ENCODE results near the gene ICA1.

ICA1 gene

DNA sequence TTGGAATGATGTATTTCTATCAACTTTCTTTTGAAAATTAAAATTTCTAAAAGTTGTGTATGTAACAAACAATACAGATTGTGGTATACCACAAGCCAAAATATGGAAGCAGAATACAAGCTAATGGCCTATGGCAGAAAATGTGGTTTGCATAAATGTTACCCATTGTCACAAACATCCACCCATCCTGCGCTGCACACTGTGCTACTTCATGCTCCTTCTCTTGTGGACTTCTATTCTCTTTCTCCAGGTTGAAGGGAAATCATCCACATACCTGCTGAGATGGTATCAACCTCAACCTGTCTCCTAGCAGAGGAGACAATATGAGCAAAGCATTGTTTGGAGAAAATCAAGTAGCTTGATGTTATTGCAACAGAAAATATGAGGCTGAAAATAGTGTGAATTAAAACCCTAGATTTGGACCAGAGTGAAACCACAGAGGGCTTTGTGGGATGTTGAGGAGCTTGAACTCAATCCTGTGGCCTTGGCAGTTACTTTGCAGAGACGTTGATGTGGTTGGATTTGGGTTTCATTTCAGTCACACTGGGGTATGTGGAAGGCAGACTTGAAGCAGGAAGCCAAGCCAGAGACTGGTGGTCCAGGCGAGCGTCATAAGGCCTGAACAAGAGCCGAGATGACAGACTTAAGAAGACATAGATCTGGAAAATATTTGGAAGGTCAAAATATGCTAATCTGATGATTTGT lies 63.8 kb downstream of the ICA1 start:
- DNase-seq = no peak

DNA sequence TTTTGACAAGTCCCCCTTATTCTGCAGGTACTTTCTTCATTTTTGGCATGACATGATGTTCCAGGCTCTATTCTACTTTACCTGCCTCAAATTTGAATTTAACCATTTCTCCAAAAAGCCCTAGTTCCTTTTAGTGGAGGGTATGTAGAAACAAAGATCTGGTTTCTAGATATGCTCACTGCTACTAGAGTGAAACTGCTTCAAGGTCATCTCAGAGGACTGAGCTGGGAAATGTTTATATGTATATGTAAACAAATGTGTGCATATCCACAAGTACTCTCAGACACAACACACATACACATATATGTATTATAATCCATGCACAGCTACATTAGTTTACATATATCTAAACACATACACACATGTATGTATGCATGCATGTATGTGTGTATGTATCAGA lies 69.1 kb downstream of the ICA1 start:
- DNase-seq = no peak

DNA sequence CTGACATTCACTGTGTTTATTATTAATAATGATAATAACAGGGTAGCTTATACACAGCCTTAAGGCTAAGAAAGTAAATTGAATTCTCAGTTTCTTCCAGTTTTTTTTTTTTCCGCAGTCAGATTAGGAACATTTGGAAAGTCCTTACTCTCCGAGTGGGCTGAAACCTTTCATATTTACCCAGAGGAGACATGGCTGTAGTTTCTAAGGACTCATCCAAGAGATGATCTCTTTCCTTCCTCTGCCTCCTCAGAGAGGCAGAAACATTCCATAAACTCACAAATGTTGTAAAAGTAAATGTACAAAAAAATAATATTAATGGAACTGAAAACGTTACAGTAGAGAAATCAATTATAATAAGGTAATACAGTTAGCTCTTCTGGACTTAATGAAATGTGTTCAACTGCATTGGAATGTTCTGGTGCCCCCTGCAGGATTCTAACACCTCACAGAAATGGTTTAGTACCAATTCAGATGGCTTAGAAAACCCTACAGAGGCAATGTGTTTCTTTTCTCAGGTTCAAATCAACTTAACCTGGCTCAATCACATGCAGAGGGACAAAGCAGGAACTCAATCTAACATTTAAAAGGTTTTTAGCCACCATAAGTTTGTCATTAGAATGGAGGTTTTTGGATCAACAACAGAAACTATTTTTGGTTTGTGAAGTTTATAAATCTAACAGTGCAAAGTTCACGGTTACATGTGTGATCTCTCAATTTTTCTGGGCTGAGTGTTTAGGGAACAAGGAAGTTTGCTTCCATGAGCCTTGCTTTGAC lies 71.7 kb downstream of the ICA1 start:
- peak; percentile 83 for DNase-seq

DNA sequence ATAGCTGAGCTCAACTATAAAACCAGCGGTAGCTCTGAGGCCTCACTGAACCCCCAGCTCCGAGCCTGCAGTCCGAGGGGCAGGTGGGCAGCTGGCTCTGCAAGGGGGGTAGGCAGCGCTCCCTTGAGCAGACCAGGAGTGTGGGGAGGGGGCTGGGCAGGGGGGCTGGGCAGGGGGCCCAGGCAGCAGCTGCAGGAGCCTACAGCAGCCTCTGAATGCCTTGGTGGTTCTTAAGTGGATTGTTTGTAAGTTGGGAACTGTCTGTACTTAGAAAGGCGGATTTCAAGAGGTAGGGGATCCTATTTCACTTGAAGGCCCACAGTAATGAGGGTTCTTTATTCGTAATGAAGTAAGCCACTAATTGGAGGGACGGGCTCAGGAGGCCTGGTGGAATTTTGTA lies 72.3 kb downstream of the ICA1 start:
- DNase-seq = no peak

DNA sequence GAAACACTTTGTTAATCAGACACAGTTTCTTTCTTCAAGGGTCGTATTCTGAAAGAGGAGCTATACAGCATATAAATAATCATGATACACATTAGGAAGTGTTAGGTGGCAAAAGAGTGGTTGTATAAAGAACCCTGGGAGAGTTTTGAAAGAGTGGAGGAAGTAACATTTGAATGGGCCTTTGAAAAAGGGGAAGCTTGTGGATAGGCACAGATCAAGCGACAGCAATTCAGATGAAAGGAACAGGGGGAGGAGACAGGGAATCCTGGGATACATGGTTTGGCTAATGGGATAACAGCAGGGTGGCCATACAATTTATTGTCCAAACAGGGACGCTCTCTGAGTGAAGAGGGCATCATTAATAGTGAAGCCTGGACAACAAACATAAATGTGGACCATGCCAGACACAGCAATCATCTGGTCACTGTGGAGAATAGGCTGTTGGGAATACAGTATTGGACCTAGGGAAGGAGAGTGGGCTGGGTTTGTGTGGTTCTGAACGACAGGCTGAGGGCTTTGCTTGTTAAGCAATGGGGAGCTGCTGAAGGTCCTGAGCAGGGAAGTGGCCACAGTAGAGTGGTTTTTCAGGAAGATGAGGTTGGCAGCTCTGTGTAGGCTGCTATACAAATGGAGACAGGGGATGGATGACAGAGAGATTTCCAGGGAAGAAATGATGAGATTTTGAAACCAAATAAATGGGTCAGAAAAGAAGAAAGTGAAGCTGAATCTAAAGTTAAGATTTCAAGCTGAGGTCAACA lies 75.9 kb downstream of the ICA1 start:
- no peak for DNase-seq

DNA sequence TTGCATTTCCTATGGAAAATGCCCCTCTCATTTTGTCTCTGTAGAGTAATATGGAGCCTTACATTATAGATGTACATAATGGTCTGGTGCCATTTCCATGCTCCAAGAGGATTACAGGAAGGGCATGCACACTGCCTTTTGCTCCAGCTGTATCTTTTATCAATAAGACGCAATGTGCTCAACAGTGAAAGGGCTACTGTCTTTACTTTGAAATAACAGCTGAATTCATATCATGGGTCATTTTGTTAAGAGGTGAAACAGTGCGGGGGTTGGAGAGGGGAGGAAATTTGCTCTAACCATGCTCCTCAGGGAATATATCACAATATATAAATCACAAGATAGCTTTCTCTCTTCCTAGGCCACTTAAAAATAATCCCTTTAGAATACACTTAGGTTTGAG lies 77.7 kb downstream of the ICA1 start:
- DNase-seq = no peak

DNA sequence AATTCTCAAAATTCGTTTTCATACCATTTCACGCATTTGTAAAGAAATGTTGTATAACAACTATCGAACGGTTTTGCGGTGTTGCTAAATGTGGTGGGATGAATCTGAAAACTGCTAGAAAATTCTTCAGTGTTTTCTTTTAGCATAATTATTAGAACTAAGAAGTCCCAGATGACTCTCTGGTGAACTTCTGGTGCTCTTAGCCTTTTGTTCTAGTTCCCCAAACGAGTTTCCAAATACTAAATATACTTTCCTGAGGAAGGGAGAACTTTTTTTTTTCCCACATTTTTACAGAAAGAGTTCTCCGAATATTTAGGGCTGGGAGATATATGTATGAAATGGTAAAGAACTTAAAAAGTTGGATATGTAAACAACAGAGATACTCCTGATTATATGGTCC lies 82.5 kb downstream of the ICA1 start:
- no peak for DNase-seq

DNA sequence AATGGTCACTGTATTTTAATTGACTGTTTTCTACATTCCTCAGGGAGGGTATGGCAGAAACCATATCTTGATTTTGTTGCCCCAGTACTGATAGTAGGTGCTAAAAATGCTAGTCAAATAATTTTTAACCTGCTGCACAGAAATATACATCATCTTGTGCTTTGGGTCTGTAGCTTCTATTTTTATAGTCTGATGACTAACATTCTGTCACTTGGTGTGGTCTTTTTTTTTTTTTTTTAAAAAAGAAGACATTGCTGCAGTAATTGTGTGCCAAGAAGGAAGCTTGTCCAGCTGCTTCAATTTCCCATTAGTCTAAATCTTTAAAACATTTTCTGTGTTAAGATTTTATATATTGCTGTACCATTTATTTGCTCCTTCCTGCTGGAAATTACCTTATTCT lies 83.6 kb downstream of the ICA1 start:
- no peak for DNase-seq

DNA sequence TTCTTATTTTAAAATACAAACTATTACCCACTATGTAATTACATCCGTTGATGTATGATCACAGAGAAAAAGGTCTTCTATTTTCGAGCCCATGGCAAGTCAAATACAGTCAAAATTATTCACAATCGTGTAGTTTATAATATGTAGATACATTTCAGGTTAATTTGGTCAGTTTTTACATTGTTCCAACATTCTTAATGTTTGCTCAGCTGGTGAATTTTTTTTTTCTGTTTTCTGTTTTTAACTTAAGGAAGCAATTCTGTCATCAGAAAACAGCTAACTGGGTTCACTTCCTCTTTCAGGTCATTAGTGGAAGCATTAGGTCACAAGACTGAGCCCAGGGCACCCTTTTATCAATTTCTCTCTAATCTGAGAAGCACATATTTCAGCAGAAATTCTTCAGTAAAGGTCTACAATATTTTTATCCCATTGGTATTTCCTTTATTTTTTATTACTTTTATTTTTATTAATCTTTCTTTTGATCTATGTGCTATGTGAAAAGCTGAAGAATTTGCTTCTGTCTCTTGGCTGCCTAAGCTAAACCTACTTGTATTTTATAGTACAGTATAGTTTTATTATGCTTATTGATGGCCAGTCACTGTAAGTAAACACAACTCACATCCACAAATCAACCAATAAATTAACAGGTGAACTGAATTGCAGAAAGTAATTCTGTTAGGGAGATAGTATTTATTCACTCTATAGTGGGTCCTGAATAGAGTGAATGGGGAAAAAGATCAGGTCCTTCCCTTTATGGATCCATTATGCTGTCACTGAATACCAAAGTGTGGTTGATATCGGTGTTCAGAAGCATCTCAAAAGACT lies 84.6 kb downstream of the ICA1 start:
- DNase-seq = peak; percentile 15

DNA sequence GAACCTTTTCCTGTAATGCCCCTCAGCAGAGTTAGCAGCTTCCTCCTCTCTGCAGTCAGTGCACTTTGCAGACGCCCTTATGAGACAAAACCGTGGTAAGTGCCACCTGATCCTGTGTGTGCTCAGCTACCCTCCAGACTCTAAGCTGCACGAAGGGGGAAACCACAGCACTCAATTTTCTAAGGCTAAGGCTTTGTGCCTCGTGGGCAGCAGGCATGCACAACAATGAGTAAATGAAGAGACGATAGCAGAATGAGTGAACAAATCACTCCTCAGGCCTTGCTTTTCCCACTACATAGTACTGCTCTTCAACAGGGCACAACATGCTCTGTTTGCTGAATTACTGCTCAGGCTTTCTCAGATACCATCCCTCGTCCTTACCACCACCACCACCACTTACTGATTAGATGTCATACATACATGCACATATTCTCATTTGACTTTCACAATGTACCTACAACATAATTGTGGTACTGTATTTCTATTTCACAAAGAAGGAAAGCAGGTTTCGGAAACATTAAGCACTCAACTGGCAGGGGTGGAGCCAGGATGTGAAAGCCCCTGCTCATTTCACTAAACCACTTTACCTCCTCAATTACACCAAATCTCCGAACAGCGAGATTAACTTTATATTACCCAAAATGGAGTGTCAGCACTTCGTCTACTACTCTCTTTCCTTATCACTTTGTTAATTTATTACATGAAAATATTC lies 85.4 kb downstream of the ICA1 start:
- peak; percentile 78 for DNase-seq

DNA sequence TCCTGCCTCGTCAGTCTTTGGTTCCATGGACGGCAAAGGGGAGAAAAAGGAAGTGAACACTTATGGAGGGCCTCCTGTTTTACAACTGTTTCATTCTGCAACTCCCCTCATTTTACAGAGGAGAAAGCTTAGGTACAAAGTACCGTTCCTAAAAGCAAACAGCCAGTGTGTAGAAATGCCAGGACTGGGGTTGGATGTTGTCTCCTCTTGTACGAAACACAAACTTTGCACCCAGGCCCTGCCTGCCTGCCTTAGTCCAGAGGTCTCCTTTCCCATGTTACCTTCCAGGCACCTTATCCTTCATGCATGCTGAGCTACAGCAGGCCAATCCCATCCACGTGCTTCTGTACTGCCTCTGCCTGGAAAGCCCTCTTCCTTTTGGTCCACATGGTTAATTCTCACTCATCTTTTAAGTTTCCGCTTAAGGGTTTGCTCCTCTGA lies 86.0 kb downstream of the ICA1 start:
- no peak for DNase-seq

DNA sequence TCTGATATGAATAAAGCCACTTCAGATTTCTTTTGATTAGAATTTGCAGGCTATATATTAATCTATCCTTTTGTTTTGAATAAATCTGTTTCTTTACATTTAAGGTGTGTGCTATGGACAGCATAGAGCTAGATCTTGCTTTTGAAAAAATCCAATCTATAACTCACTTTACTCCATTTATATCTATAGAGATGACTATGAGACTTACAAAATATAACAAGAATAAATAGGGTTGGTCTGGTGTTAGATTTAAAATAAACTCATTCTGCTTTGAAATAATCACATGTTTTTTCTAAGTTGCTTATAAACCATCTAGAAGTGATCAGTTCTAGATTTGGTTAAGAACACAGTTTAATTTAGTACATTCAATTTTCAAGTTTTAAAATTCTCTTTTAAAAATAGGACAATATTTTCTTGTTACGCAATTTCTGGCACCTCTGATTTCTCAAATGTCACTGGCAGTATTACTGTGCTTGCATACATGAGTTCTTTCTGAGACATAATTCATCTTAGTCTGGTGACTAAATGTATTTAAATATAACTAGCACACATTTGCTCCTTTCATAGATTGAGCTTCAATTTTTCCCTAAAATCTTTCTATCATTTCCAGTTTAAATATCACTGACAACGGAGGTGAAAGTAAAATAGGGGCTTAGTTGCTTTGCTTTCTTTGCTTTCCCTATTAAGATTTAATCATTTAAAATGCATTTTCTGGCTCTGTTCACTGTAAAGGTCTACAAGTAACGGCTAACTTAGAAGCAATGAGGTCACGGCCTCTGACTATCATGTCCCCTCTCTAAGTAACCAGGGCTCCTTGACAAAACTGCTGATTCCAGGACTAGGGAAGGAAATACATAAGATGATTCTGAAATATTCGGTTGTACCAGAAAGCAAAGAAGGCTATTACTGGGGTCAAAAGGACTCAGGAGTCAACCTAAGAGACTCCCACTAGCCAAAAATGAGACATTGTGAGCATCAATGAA lies 89.3 kb downstream of the ICA1 start:
- DNase-seq = no peak

DNA sequence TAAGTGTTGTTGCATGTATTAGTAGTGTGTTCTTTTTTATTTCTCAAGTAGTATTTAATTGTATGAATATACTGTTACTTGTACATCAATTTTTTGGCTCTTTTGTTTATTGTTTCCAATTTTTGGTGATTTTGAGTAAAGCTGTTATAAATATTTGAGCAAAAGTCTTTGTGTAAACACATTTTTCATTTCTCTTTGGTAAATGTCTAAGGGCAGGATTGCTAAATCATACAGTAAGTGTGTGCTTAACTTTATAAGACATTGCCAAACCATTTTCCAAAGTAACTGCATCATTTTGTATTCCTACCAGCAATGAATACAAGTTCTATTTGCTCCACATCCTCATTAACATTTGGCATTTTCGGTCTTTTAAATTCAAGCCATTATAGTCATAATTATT lies 92.8 kb downstream of the ICA1 start:
- DNase-seq = no peak

DNA sequence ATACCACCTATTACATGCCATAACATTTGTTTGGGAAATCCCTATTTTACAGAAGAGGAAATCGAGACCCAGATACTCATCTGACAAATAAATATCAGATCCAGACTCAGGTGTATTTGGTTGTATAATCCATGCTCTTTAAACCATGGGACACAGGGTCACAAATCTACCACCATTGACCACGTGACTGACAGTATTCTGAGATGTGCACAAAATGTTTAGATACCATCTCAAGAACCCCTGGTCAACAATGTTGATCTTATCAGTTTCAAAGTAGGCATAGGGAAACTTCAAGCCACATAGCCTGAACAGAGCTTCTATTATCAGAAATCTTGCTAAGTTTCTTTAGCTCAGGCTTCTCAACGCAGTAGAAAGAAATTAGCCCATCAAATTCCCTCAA lies 93.6 kb downstream of the ICA1 start:
- DNase-seq = no peak

DNA sequence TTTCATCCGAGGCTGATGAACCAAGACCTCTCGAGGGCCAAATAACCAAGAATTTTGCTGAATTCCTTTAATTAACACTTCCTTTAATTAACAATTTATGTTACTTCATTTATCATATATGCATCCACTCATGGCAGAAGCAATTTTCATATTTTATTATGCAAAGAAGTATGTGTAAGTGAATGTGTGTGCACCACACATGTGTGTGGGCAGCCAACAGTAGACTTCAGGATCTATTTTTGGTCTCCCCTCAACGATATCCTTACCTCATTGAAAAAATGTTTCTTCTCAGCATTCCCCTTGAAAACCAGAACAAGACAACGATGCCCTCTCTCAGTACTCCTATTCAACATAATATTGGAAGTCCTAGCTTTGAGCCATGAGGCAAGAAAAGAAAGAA lies 96.8 kb downstream of the ICA1 start:
- no peak for DNase-seq

DNA sequence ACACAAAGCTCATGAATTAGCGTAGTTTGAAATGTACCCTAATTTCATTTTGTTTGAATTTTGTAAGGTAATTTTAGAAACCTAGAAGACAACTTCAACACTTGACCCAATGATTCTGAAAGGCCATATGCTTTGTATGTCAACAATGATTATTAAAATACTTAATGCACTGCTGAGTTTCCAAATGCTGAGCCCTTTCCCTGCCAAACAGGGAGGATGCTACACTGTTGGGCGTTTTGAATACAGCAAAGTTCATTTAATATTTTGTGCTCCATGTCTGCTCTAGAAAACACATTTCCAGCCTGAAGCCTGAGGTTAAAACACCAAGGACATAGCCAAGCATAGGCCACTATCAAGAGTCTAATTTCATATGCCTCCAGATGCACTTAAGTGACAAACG lies 99.8 kb downstream of the ICA1 start:
- DNase-seq = no peak

DNA sequence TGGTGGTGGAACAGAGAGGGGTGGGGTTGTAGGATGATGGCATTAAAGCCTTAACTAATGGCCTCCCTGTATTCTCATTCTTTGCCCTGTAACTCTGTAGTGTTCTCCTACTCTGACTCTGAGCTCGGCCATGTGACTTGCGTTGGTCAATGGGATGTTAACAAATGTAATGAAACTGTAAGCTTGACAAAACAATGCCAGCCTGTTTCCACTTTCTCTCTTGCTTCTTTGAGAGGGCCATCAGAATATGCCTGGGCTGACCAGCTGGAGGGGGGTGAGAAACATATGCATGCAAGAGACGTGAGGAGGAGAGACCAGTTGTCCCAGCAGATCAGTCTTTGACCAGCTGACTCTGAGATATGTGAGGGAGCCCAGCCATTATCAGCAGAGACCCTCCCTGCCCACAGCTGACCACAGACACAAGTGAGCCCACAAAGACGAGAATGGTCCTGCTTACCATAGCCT lies 100.6 kb downstream of the ICA1 start:
- no peak for DNase-seq

DNA sequence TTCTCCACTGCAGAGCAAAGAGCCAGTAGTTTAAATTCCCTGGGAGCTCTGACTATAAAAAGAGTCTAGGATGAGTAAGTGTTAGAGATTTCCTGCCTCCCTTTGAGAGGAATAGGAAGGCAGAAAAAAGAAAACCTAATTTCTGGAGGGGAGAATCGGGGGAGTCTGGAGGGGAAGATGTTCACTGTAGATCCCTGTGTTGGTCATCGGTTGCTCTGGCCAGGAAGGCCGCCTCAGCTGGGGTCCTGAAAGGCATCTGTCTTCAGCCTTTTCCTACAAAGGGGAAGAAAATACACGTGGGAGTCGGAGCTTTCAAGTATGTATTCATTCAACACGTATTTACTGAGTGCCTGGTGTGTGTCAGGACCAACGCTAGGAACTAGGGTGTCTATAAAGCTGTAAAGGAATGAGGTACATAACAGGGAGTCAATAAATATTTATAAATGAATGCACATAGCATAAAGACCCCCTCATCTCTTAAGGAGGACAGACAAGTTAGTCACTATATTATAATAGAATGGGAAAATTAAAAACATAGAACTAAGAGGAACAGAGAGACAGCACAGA lies 101.1 kb downstream of the ICA1 start:
- DNase-seq = no peak

DNA sequence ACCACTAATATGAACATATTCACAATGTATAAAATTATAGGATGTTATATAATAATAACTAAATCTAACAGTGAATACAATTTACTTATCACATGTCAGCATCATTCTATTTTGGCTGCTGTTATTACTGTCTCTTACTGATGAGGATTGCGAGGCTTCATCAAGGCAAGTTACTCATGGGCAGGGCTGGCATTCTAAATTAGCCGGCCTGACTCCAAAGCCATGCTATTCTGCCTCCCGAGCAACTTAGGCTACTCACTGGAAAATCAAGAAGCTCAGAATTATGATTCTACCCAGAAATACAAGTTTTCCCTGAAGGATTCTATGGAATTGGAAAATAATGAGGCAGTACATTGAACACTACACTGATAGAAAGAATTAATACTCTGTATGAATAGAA lies 101.7 kb downstream of the ICA1 start:
- DNase-seq = no peak

DNA sequence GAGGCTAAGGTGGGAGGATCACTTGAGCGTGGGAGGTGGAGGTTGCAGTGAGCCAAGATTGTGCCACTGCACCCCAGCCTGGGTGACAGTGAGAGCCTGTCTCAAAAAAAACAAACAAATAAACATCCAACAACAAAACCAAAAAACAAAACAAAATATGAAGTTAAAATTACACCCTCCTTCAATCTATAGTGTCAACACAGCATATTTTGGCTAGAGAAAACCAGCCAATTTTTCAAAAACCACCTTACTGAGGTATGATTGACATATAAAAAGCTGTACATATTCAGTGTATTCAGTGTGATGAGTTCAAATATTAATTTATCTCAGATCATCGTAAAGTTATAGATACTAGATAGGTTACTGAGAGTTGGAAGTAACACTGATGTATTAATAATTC lies 102.4 kb downstream of the ICA1 start:
- no peak for DNase-seq

DNA sequence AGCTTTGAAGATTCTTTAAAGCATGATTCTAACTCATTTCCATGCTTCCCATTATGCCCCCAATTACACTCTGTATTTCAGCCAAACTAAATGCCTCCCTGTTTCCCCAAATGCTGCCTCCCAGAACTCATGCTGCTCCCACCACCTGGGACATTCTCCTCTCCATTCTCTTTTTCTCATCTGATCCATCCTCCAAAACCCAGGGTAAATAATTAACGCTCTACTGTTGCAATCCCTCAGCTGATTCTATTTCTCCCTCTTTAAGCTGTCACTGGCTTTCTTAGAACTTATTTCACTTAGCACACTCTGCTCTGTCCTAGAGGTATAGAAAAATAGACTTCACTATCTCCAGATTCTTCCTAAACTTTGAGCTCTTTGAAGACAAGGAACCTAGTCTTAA lies 104.7 kb downstream of the ICA1 start:
- no peak for DNase-seq
